OCI-LY7 (cell line): Measurements from ENCODE around the gene TGFBRAP1.

Experiments used
- EZH2phosphoT487 ChIP-seq: fragments of 200-600 bp; sonication (generic); IDR thresholded peaks from 2 replicates; pipeline ENCODE4 v1.6.1; 2018; ENCODE audit warnings: low read depth, borderline replicate concordance, mild to moderate bottlenecking, mixed run types, antibody characterized with exemption, low read length, moderate library complexity, mixed read lengths
- TF ChIP-seq, protein P1 (sequence below): fragments of 200-600 bp; sonication (generic); conservative IDR thresholded peaks from 2 replicates; pipeline ENCODE4 v1.5.1; 2014; ENCODE audit warnings: mild to moderate bottlenecking, antibody characterized with exemption, low read length, moderate library complexity, mixed read lengths

DNA sequence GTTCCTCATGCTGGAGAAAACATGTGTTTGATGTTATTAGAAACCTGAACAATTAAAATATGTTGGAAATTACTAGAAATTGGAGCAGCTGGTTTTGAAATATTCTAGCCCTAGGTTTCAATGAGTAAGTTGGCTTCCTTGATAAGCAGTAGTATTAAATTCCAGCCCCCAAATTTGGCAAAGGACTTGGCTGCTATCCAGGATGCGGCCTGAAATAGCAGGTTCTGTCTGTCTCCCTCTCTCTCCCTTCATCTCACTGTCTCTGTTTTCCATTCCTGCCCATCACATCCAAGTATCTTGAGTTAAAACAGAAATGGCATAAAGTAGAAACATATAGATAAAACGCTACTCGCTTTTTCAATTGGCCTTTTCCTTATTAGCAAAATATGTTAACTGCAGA lies 108.9 kb downstream of the TGFBRAP1 start:
- TF ChIP-seq, protein P1, sequence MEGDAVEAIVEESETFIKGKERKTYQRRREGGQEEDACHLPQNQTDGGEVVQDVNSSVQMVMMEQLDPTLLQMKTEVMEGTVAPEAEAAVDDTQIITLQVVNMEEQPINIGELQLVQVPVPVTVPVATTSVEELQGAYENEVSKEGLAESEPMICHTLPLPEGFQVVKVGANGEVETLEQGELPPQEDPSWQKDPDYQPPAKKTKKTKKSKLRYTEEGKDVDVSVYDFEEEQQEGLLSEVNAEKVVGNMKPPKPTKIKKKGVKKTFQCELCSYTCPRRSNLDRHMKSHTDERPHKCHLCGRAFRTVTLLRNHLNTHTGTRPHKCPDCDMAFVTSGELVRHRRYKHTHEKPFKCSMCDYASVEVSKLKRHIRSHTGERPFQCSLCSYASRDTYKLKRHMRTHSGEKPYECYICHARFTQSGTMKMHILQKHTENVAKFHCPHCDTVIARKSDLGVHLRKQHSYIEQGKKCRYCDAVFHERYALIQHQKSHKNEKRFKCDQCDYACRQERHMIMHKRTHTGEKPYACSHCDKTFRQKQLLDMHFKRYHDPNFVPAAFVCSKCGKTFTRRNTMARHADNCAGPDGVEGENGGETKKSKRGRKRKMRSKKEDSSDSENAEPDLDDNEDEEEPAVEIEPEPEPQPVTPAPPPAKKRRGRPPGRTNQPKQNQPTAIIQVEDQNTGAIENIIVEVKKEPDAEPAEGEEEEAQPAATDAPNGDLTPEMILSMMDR = no peak
- TF ChIP-seq EZH2phosphoT487 = no peak
